Measurements from ENCODE around the gene PAXX.
A peak's percentile ranks its signal among the peaks of the same experiment; 100 is the strongest.

PAXX gene

GRCh38 chr9:136977649-136978072 lies 14.6 kb upstream of the PAXX start:
- H3K4me3 ChIP-seq (ENCODE audit: low read depth, low read length), result peak overlapping the region; percentile 30; the same call in 1 of the 2 replicates
- no peak for DNase-seq (ENCODE audit: low read depth)
- TF ChIP-seq, protein P1, sequence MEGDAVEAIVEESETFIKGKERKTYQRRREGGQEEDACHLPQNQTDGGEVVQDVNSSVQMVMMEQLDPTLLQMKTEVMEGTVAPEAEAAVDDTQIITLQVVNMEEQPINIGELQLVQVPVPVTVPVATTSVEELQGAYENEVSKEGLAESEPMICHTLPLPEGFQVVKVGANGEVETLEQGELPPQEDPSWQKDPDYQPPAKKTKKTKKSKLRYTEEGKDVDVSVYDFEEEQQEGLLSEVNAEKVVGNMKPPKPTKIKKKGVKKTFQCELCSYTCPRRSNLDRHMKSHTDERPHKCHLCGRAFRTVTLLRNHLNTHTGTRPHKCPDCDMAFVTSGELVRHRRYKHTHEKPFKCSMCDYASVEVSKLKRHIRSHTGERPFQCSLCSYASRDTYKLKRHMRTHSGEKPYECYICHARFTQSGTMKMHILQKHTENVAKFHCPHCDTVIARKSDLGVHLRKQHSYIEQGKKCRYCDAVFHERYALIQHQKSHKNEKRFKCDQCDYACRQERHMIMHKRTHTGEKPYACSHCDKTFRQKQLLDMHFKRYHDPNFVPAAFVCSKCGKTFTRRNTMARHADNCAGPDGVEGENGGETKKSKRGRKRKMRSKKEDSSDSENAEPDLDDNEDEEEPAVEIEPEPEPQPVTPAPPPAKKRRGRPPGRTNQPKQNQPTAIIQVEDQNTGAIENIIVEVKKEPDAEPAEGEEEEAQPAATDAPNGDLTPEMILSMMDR (IDR thresholded peaks at IDR 0.05; ENCODE audit: control insufficient read depth, extremely low read depth, insufficient read depth), result no peak

GRCh38 chr9:136978073-136978864 lies 14.0 kb upstream of the PAXX start:
- TF ChIP-seq, protein P1 (IDR thresholded peaks at IDR 0.05; ENCODE audit: control insufficient read depth, extremely low read depth, insufficient read depth), result no peak
- H3K4me3 ChIP-seq (ENCODE audit: low read depth, low read length), result peak overlapping the region; percentile 30; the same call in 1 of the 2 replicates
- no peak for DNase-seq (ENCODE audit: low read depth)

DNA sequence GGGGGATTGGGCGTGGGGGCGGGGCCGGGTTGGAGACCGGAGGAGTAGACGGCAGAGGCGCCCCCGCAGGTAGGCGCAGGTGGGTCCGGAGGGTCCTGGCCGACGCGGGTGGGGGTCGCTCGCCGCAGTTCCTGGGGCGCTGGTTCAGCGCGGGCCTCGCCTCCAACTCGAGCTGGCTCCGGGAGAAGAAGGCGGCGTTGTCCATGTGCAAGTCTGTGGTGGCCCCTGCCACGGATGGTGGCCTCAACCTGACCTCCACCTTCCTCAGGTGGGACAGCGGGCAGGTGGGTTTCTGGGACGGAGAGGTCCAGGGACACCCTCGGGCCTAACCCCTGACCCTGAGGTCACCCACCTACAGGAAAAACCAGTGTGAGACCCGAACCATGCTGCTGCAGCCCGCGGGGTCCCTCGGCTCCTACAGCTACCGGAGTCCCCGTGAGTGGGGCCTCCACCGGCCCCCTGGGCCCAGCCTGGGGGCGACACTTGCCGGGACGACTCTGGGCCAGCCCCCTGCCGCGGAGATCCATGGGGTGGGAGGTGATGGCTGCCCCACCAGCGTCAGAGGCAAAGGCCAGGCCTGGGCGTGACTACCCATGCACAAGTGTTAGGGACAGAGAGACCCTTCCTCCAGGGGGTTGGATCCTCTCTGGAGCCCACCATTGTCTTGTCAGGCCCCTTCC lies 13.2 kb upstream of the PAXX start:
- TF ChIP-seq, protein P1 (IDR thresholded peaks at IDR 0.05; ENCODE audit: control insufficient read depth, extremely low read depth, insufficient read depth), result no peak
- H3K4me3 ChIP-seq (ENCODE audit: low read depth, low read length), result no peak overlapping the region

GRCh38 chr9:136979769-136980587 lies 12.2 kb upstream of the PAXX start:
- no peak for DNase-seq (ENCODE audit: low read depth)
- no peak overlapping the region for H3K4me3 ChIP-seq (ENCODE audit: low read depth, low read length)
- TF ChIP-seq, protein P1 (IDR thresholded peaks at IDR 0.05; ENCODE audit: control insufficient read depth, extremely low read depth, insufficient read depth), result no peak

More for the DNA sequence above, 13.2 kb upstream of the PAXX start:
- no peak for DNase-seq (ENCODE audit: low read depth)

DNA sequence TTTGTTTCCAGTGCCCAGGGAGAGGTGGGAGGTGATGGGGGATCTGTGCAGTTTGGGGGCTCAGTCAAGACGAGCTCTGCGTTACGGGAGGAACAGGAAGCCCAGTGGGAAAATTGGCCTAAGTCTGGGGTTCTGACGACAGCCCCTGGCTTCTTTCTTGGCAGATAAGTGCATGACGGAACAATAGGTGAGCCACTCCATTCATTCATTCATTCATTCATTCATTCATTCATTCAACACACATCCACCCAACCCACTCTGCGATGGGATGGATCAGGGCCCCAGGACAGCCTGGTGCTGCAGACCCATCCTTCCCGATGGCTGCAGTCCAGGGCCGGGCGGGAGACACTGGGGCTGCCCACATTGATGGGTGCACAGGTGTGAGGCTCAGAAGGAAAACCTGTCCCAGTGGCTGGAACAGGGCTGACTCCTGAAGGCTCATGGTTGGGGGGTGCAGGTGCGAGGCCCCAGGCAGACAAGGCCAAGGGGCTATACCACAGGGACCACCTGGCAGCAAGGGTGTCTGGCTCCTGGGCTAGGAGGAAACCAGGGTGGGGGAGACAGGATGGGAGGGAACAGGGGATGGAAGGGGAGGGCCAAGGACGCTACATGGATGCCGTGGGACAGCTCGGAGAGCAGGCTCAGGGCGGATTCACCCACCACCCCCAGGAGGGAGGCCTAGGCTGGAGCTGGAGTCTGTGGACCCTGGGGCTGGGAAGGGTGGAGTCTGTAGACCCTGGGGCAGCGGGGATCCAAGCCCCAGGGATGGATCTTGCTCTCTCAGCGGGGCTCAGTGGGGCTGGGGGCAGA lies 11.3 kb upstream of the PAXX start:
- no peak overlapping the region for H3K4me3 ChIP-seq (ENCODE audit: low read depth, low read length)
- no peak for DNase-seq (ENCODE audit: low read depth)
- TF ChIP-seq, protein P1 (IDR thresholded peaks at IDR 0.05; ENCODE audit: control insufficient read depth, extremely low read depth, insufficient read depth), result no peak

All from LNCaP clone FGC (cell line).